Calu3 (cell line): ENCODE measurements around the gene LIN7C. TPM values are rescaled to one million over a fixed set of nuclear protein-coding genes. Genes with fewer than 3 reads are reported as not detected.
A peak's percentile ranks its signal among the peaks of the same experiment; 100 is the strongest.

Experiments
- BruUV-seq: library from RNA; stranded (reverse); fragments of 400-500 nt; replicated peaks from 2 replicates; lab custom pipeline; 2021; lab: Mats Ljungman, UMichigan
- CTCF ChIA-PET: fragments of 300-600 bp; sonication (Branson Sonifier 250); formaldehyde crosslinking; loops from one replicate; lab custom pipeline; 2022; ENCODE audit warnings: antibody characterized with exemption; lab: Charles Lee
- DNase-seq: peaks from one replicate; pipeline ENCODE4 v3.0.0; 2022
- H3K27ac Mint-ChIP-seq: one replicate; pipeline ENCODE4 v1.8.0; 2022; ENCODE audit warnings: mixed read lengths; ENCODE audit not compliant: unreplicated experiment
- H3K27me3 Mint-ChIP-seq: one replicate; pipeline ENCODE4 v1.8.0; 2022; ENCODE audit warnings: mixed read lengths; ENCODE audit not compliant: unreplicated experiment
- H3K36me3 Mint-ChIP-seq: one replicate; pipeline ENCODE4 v1.8.0; 2022; ENCODE audit warnings: mild to moderate bottlenecking, moderate library complexity, mixed read lengths; ENCODE audit not compliant: insufficient read depth, unreplicated experiment
- H3K4me1 Mint-ChIP-seq: one replicate; pipeline ENCODE4 v1.8.0; 2022; ENCODE audit warnings: mild to moderate bottlenecking, low read depth, mixed read lengths; ENCODE audit not compliant: unreplicated experiment
- H3K4me3 Mint-ChIP-seq: one replicate; pipeline ENCODE4 v1.8.0; 2022; ENCODE audit warnings: mild to moderate bottlenecking, low read depth, moderate library complexity, mixed read lengths; ENCODE audit not compliant: unreplicated experiment
- H3K9me3 Mint-ChIP-seq: one replicate; pipeline ENCODE4 v1.8.0; 2022; ENCODE audit warnings: low read depth, mixed read lengths; ENCODE audit not compliant: unreplicated experiment
- intact Hi-C: fragments of 100-400 bp; cut with micrococcal nuclease; formaldehyde crosslinking; loops from one replicate; pipeline ENCODE4 v1.10.0; 2022; ENCODE audit not compliant: unreplicated experiment
- total RNA-seq: library from RNA; stranded (reverse); gene quantifications from 2 replicates; pipeline ENCODE4 v1.2.3, GENCODE V29; 2022
- TF ChIP-seq, protein P1 (sequence below): fragments of 200-600 bp; IDR thresholded peaks from one replicate; pipeline ENCODE4 v1.8.0; 2022; ENCODE audit warnings: antibody characterized with exemption; ENCODE audit not compliant: unreplicated experiment

Gene LIN7C
- total RNA-seq, 1 experiment from 2014 or later, result 43.7 TPM

DNA sequence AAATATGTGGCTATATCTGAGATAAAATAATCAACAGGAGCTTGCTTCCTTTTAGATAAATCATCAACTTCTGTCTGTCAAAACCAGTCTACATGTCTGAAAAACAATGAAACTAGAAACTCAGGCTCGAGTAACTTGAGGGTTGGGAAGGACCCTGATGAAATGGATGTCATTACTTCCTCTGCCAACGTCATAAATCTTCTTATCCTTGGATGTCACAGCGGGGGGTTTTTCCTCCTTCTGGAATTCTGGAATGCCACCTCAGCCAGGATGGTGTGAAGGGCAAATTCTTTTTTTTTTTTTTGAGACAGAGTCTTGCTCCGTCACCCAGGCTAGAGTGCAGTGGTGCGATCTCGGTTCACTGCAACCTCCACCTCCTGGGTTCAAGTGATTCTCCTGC is 47.4 kb downstream of the LIN7C start:
- intact Hi-C loops, result loop anchor here (5.0 kb wide), 1 partner anchor 37 kb away; no protein-coding TSS in a partner anchor
- Mint-ChIP-seq H3K4me1 (peaks cover 51% of the 10 kb centered on the region), H3K9me3 (no peaks in the 10 kb centered on the region), H3K4me3 (no peak overlapping the region), H3K27ac (no peak overlapping the region), H3K27me3 (no peaks in the 10 kb centered on the region), H3K36me3 (no peaks in the 10 kb centered on the region)
- CTCF ChIA-PET, result no interaction called here
- BruUV-seq, result no TSS peak
- TF ChIP-seq, protein P1, sequence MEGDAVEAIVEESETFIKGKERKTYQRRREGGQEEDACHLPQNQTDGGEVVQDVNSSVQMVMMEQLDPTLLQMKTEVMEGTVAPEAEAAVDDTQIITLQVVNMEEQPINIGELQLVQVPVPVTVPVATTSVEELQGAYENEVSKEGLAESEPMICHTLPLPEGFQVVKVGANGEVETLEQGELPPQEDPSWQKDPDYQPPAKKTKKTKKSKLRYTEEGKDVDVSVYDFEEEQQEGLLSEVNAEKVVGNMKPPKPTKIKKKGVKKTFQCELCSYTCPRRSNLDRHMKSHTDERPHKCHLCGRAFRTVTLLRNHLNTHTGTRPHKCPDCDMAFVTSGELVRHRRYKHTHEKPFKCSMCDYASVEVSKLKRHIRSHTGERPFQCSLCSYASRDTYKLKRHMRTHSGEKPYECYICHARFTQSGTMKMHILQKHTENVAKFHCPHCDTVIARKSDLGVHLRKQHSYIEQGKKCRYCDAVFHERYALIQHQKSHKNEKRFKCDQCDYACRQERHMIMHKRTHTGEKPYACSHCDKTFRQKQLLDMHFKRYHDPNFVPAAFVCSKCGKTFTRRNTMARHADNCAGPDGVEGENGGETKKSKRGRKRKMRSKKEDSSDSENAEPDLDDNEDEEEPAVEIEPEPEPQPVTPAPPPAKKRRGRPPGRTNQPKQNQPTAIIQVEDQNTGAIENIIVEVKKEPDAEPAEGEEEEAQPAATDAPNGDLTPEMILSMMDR, result no peak
- DNase-seq, result no peak

DNA sequence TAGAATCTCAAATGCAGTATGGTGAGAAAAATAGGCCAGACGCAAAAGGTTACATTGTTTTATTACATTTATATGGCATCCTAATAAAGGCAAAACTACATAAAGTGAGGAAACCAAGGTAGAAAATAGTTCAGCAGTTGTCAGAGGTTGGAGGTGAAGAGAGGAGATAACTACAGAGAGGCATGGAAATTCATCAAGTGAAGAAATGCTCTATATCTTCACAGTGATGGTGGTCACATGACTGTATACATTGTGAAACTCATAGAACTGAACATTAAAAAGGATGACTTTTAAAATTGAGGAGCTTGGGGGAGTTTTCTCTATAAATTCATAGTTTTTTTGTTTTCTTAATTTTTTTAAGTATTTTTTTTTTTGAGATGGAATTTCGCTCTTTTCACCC is 48.4 kb downstream of the LIN7C start:
- no peaks in the 10 kb centered on the region for H3K27me3 Mint-ChIP-seq
- no TSS peak for BruUV-seq
- intact Hi-C loops, result loop anchor here (5.0 kb wide), 1 partner anchor 36 kb away; no protein-coding TSS in a partner anchor
- TF ChIP-seq, protein P1, result no peak
- no peak overlapping the region for H3K4me3 Mint-ChIP-seq
- H3K9me3 Mint-ChIP-seq, result no peaks in the 10 kb centered on the region
- no peak for DNase-seq
- peaks cover 51% of the 10 kb centered on the region for H3K4me1 Mint-ChIP-seq
- CTCF ChIA-PET, result no interaction called here
- H3K36me3 Mint-ChIP-seq, result no peaks in the 10 kb centered on the region
- no peak overlapping the region for H3K27ac Mint-ChIP-seq

DNA sequence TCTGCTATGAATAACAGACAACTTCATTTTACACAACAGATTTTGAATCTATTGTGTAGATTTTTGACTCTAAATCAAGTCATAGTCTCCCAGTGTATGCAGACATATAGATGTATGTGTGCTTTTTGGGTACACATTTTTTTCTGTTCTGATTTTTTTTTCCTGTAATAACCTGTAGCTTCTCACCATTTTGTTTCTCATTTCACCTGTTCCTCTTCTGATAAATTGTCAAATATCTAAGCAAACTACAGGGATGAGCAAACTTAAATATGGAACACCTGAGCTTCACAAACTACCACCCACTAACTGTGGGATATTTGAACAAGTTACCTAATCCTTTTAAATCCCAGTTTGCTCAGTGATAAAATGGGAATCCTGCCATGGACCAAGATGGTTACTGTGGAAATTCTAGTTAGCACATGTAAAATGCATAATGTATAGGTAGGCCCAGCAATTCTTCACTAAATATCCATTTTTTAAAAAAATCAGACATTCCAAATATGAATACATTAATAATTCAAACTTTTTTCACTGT is 49.7 kb downstream of the LIN7C start:
- intact Hi-C loops, result loop anchor here (5.0 kb wide), 1 partner anchor 35 kb away; no protein-coding TSS in a partner anchor
- Mint-ChIP-seq H3K4me3 (peak overlapping the region; percentile 36), H3K4me1 (peaks cover 61% of the 10 kb centered on the region), H3K27ac (peak overlapping the region; percentile 84), H3K9me3 (no peaks in the 10 kb centered on the region), H3K36me3 (no peaks in the 10 kb centered on the region), H3K27me3 (no peaks in the 10 kb centered on the region)
- no TSS peak for BruUV-seq
- TF ChIP-seq, protein P1, result no peak
- no peak for DNase-seq
- CTCF ChIA-PET, result no interaction called here

DNA sequence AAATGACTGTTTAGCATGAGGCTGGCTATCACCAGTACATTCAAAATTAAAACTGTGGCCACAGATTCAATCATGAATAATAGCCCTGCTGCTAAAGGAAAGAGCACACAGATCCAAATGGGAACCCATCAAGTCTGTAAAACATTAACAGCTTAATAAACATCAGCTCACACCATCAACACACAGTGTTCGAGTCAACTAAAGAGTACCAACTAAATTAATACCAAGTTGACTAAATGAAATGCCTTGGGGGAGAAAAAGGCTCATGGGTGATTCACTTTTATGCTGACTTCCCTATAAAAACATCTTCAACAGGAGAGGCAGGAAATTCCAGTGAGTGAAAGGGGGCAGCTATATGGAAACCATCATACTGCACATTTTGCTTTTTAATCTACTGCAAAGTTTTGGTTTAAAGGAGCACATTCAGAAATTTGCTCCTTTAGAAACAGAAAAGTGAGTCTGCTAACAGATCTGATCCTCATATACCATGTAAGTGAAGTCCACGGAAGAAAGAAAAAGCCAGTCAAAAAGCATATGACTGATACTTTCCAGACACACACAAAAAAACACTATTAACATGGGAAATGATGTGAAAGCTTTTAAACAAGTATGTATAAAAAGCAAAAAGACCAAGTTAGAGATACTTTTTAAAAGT is 50.3 kb downstream of the LIN7C start:
- no peaks in the 10 kb centered on the region for H3K9me3 Mint-ChIP-seq
- H3K27ac Mint-ChIP-seq, result peak overlapping the region; percentile 84
- no peaks in the 10 kb centered on the region for H3K36me3 Mint-ChIP-seq
- intact Hi-C loops, result loop anchor here (5.0 kb wide), 1 partner anchor 34 kb away; no protein-coding TSS in a partner anchor
- H3K4me1 Mint-ChIP-seq, result peaks cover 67% of the 10 kb centered on the region
- no peak for DNase-seq
- BruUV-seq, result no TSS peak
- CTCF ChIA-PET, result interaction anchor here (1.0 to 1.9 kb wide), 6 partner anchors 8 to 160 kb away, joined by 3 to 9 read pairs (median 5); no protein-coding TSS in a partner anchor
- TF ChIP-seq, protein P1, result no peak
- peak overlapping the region; percentile 36 for H3K4me3 Mint-ChIP-seq
- H3K27me3 Mint-ChIP-seq, result no peaks in the 10 kb centered on the region
